ENCODE measurements around the gene SPRED2.

- no peak for TF ChIP-seq CTCF (IDR thresholded peaks at IDR 0.05)
- TF ChIP-seq ZFX (IDR thresholded peaks at IDR 0.05; ENCODE audit: borderline replicate concordance), result no peak
These were observed 70.8 kb downstream of the SPRED2 start for GRCh38 chr2:65361623-65362022.

Data from 22Rv1 (cell line).